Gastrocnemius medialis (tissue), 4 donors: ENCODE data around the gene ATXN7.

ENCODE experiments used
- CTCF ChIP-seq, 5 experiments: fragments of 450-650 bp in 3 of 5; fragments of 200-600 bp in 2 of 5; sonication (generic) in 2 of 5; IDR thresholded peaks in 4 of 5; conservative IDR thresholded peaks in 1 of 5; 1 replicate in 4 of 5; 2 replicates in 1 of 5; pipeline ENCODE4 v1.5.1; 2016 to 2019; ENCODE audit warnings: antibody characterized with exemption in 5 of 5, mild to moderate bottlenecking in 3 of 5, moderate library complexity in 3 of 5
- POLR2A ChIP-seq, 2 donors: fragments of 450-650 bp; IDR thresholded peaks; one replicate each; pipeline ENCODE4 v1.6.1; 2017; ENCODE audit warnings: antibody characterized with exemption in 2 of 2, mild to moderate bottlenecking in 2 of 2, moderate library complexity in 2 of 2

- TF ChIP-seq CTCF (IDR thresholded peaks at IDR 0.05 in 4 of 5, conservative IDR thresholded peaks at IDR 0.05 in 1 of 5) (no peak), POLR2A (IDR thresholded peaks at IDR 0.05) (no peak)
These were observed 122.5 kb downstream of the ATXN7 start for GRCh38 chr3:63986146-63986545.
